Placental epithelial cell (primary cell): ENCODE results near the gene MILR1. TPM values are rescaled to one million over a fixed set of nuclear protein-coding genes. Genes with fewer than 3 reads are reported as not detected.

Experiments
- small RNA-seq: library from RNA; depleted of rRNA; stranded (forward); fragments of <200 nt; gene quantifications from one replicate; pipeline ENCODE3, GENCODE V24; 2012
- total RNA-seq: library from RNA; depleted of rRNA; stranded (reverse); fragments of >200 nt; gene quantifications from 2 replicates; pipeline ENCODE4 v1.2.3, GENCODE V29; 2012

Gene MILR1, protein sequence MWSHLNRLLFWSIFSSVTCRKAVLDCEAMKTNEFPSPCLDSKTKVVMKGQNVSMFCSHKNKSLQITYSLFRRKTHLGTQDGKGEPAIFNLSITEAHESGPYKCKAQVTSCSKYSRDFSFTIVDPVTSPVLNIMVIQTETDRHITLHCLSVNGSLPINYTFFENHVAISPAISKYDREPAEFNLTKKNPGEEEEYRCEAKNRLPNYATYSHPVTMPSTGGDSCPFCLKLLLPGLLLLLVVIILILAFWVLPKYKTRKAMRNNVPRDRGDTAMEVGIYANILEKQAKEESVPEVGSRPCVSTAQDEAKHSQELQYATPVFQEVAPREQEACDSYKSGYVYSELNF
- not detected in 2 replicates for total RNA-seq

DNA sequence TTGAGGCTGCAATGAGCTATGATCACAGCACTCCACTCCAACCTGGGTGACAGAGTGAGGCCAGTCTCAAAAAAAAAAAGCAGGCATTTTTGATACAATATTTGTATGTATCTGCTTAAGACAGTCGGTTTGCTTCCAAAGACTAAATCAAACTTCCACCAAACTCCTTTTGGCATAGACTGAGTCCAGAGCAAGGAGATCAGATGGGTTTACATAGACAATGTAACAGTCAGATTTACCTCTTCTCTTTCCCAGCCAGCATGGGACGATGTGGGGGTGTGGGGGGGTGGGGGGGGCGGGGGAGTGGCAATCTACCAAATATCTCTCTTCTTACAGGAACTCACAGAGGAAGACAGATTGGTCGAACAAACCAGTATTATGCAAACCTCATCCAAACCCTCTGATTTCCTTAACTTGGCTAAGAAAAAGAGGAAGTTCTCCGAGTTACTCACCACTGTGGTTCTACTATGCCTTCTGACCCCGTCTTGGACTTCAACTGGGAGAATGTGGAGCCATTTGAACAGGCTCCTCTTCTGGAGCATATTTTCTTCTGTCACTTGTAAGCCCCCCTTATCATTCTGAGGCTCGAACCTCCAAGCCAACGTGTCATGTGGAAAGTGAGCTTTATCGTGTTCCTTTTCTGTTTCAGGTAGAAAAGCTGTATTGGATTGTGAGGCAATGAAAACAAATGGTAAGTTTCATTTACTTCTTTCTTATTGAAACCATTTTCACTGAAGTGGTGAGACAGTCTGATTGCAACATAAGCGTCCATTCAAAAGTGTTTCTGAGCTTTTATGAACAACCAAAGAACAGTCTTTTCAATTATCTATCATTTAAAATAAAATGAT, at the start of gene MILR1:
MILR1 (plus strand) TSS at position 451 of the 848 bp plus-strand sequence; CDS start at position 505, 54 bp downstream.

DNA sequence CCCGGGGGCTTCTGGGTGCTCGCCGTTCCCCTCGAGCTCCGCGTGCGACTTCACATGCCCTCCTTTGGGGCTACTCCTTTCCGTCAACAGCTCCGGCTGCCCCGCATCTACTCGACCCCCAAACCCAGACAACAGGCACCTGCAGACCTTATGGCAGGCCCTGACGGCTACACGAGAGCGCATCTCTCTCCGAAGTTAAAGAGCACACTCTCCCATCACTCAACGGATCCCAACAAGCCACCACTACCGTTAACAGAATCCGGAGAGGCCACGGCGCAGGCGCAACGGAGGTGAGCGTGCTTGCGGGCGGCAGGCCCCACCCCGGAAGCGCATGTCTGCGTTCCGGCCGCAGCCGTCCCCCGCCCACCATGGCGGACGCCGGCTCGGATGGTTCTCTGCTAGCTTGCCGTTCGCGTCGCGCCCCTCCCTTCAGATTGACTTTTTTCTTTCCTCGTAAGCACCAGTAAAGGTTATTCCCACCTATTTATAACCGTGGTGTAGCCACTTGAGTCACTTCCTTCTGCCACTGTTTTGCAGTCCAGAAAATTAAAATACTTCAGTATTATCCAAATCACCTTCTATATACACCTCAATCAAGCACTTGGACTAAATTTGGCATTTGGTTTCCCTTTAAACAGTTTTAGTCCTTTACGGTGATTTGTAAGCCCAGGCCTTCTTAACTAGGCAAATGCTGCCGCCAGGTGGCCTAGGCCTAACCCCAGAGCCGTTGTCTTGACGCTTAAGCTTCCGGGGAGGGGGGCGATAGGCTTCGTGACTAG, 48.1 kb downstream of the MILR1 start, which contains the start of gene POLG2:
POLG2 (minus strand) TSS at position 269 of the 779 bp plus-strand sequence; CDS start at position 183, 86 bp downstream.

DNA sequence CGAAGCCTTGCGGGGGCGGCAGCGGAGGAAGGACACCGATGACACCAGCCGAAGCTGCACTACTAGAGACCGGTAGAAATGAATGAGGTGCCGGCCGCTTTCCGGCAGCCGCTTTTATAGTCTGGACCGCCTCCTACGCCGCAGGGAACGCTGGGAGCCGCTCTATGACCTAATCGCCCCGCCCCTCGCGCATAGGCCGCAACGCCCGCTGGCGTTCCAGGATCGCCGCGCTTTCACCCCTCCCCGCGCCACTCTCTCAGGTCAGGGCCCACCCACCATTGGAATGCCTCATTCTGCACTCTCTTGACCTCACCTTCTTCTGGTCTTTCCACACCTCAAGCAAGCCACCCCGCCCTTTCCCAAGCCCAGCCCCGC, 57.3 kb downstream of the MILR1 start, which contains the start of gene DDX5:
DDX5 (minus strand) TSS at position 89 of the 375 bp plus-strand sequence. CDS start 170 bp downstream, outside the sequence.

DNA sequence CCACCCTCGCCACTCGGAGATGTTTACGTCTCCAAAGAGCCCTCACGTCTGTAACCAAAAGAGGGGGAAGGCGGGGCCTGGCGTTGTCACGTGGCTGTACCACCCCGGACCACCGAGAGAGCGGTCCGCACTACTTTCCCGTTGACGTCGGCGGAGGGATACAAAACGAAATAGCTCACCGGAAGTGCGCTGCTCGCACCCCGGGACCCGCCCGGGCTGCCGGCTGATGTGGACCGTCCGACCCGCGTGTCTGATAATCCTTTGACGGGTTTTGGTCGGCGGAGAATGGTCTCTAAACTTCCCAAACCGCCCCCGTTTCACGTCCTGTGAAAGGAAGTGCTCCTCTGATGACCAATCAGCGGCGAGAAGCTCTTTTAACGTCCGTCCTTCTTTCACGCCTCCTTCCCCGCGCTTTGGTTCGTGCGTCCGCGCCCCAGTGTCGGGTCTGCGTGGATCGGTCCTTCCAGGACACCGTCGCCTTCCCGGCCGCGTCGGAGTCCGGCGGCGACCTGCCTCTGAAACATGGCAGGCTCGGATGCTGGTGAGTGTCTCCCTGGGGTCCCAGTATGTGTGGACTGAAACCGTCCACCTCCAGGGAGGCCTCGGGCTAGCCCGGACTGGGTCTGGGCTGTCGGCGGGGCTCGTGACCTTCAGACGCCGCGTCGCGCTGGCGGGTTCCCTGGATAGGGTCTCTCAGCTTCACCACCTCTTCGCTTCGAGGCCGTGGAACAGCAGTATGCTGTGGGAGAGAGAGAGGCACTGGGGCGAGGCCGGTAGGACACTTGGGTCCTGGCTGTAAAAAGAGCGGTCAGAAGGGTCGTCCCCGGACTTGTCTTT, 57.9 kb downstream of the MILR1 start, which contains the start of gene CEP95:
CEP95 (plus strand) TSS at position 402 of the 837 bp plus-strand sequence; CDS start at position 523, 121 bp downstream.

Small RNA genes lying within 50 kb of the gene (small RNA-seq; reads per million reads assigned to genes)
- not detected for gene ATP5MFP4
- not detected for gene MIR1273E

Other genes starting within 250 kb of the MILR1 start
- gene TEX2, start 185.9 kb upstream of the MILR1 start, total RNA-seq = 101 and 140 TPM in 2 replicates
- gene PECAM1, start 58.3 kb upstream of the MILR1 start, total RNA-seq = not detected in 2 replicates
- gene POLG2, start 47.9 kb downstream of the MILR1 start, total RNA-seq = 5.6 and 13.3 TPM in 2 replicates
- gene DDX5, start 57.2 kb downstream of the MILR1 start, total RNA-seq = 338 and 350 TPM in 2 replicates
- 19.4 and 45.5 TPM in 2 replicates for gene CEP95, start 57.9 kb downstream of the MILR1 start, total RNA-seq
- gene SMURF2, start 213.2 kb downstream of the MILR1 start, total RNA-seq = 53.0 and 147 TPM in 2 replicates